K562 (cell line): Measurements from ENCODE around the gene CNOT1. TPM values are rescaled to one million over a fixed set of nuclear protein-coding genes. Genes with fewer than 3 reads are reported as not detected.
A peak's percentile ranks its signal among the peaks of the same experiment; 100 is the strongest.

ENCODE experiments used
- MAZ ChIP-seq, 2 experiments: fragments of 450-650 bp in 1 of 2; sonication (generic) in 1 of 2; formaldehyde crosslinking; IDR thresholded peaks in 1 of 2; conservative IDR thresholded peaks in 1 of 2; 2 replicates each; pipeline versions ENCODE4 v1.4.0 to v1.5.0; 2020; ENCODE audit warnings: mild to moderate bottlenecking in 1 of 2, missing genetic modification reagents in 1 of 2
- SAFB2 ChIP-seq: fragments of 200-400 bp; formaldehyde crosslinking; IDR thresholded peaks from 2 replicates; pipeline ENCODE4 v1.6.1; 2018; ENCODE audit warnings: borderline replicate concordance, low read length, low read depth, moderate library complexity; ENCODE audit not compliant: severe bottlenecking
- SREBF1 ChIP-seq: fragments of 150-350 bp; IDR thresholded peaks from 2 replicates; pipeline ENCODE4 v1.6.1; 2014; ENCODE audit warnings: antibody characterized with exemption, low read depth, low read length, borderline replicate concordance
- TCFL5 ChIP-seq: fragments of 250-450 bp; sonication (Bioruptor Pico); conservative IDR thresholded peaks from 2 replicates; pipeline ENCODE4 v1.6.1; 2021; ENCODE audit warnings: mild to moderate bottlenecking, moderate library complexity, matching md5 sums
- ZBTB1 ChIP-seq: sonication (generic); formaldehyde crosslinking; IDR thresholded peaks from 2 replicates; pipeline ENCODE4 v1.8.1; 2023; ENCODE audit warnings: missing genetic modification reagents, low read depth, mild to moderate bottlenecking, borderline replicate concordance
- ZNF76 ChIP-seq: fragments of 250-450 bp; sonication (Bioruptor Pico); IDR thresholded peaks from 2 replicates; pipeline ENCODE4 v1.4.0; 2020; ENCODE audit warnings: mild to moderate bottlenecking, moderate library complexity, borderline replicate concordance
- polyA plus RNA-seq, 8 experiments: library from polyadenylated mRNA; depleted of rRNA in 4 of 8; stranded (reverse) in 5 of 8; unstranded in 3 of 8; fragments of >200 nt; fragmentation: Nextera tagmentation in 2 of 8; fragmentation: Illumina TruSeq in 1 of 8; extraction: Ambion mirVana in 2 of 8; extraction: Trizol in 1 of 8; gene quantifications; 2 replicates each; pipeline versions ENCODE4 v1.2.1 to v1.2.3, GENCODE V29; 2011 to 2014; ENCODE audit warnings: inconsistent platforms in 1 of 8, missing spikeins in 1 of 8
- total RNA-seq, 7 experiments: library from RNA; depleted of rRNA in 6 of 7; stranded (reverse); fragments of >200 nt in 6 of 7; fragmentation: Illumina TruSeq in 2 of 7; extraction: Trizol in 2 of 7; gene quantifications; 2 replicates each; pipeline versions ENCODE4 v1.2.1 to v1.2.3, GENCODE V29; 2011 to 2021; ENCODE audit warnings: low replicate concordance in 1 of 7
- TF ChIP-seq, protein P1 (sequence below): fragments of 200-800 bp; sonication (Bioruptor generic); IDR thresholded peaks from 2 replicates; pipeline ENCODE4 v1.6.1; 2016; ENCODE audit warnings: missing genetic modification characterization, missing compliant biosample characterization
- TF ChIP-seq, protein P2 (sequence below): conservative IDR thresholded peaks from 2 replicates; pipeline ENCODE4 v1.6.1; 2011; ENCODE audit warnings: low read depth, mild to moderate bottlenecking, low read length; ENCODE audit not compliant: control insufficient read depth
- TF ChIP-seq, protein P3 (sequence below), 2 experiments: fragments of 200-800 bp in 1 of 2; sonication (Bioruptor generic) in 1 of 2; sonication (generic) in 1 of 2; formaldehyde crosslinking in 1 of 2; IDR thresholded peaks in 1 of 2; conservative IDR thresholded peaks in 1 of 2; 2 replicates each; pipeline versions ENCODE4 v1.5.0 to v1.6.1; 2016 to 2020; ENCODE audit warnings: missing compliant biosample characterization in 1 of 2, missing genetic modification characterization in 1 of 2, missing genetic modification reagents in 1 of 2
- TF ChIP-seq, protein P4 (sequence below): fragments of 450-650 bp; IDR thresholded peaks from 2 replicates; pipeline ENCODE4 v1.6.1; 2017; ENCODE audit warnings: antibody characterized with exemption, mild to moderate bottlenecking

Gene CNOT1
- total and polyA plus RNA-seq, 9 of the 15 experiments (the other 6 are each of a cell fraction or from before 2014, with no cell fraction given): 110 to 270 (median 220) TPM

DNA sequence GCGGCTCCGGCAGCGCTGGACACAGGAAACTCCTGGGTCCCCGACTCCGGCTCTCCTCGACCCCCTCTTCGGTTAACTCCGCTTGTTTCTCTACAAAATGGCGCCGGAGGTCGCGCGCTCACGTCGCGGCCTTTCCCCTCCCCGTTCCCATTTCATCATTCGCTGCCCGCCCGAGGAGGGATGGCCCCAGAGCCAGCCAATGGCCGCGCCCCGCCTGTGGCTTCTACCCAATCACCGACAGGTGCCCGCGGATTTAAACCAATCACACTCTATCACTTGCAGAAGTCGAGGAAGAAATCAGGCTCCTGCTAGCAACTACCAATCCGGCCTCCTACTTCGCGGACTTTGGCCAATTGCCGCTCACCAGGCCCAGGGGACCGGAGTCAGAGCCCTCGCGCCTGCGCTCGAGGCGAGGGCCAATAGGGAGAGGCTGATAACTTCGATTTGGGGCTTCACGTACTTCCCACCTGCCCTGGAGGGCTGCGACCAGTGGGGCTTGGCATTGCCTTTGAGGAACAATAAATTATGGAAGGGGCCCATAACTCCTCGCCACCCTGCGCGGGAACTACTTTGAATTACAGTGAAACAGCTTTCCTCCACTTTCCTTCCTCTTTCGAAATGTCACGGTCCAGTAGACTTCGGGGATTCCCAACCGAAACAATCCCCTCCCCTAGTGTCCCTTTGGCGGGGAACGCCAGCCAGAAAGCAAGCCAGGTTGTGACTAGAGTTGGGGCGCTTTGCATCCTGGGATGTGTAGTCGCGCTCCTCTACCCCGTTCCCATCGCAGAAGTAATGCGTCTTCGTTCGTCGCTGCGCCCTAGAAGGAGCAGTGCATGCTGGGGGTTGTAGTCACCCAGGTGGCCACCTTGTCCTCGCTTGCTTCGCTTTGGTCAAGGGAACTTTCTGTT lies at the start of gene CNOT1 (continued):
- TF ChIP-seq, protein P1, sequence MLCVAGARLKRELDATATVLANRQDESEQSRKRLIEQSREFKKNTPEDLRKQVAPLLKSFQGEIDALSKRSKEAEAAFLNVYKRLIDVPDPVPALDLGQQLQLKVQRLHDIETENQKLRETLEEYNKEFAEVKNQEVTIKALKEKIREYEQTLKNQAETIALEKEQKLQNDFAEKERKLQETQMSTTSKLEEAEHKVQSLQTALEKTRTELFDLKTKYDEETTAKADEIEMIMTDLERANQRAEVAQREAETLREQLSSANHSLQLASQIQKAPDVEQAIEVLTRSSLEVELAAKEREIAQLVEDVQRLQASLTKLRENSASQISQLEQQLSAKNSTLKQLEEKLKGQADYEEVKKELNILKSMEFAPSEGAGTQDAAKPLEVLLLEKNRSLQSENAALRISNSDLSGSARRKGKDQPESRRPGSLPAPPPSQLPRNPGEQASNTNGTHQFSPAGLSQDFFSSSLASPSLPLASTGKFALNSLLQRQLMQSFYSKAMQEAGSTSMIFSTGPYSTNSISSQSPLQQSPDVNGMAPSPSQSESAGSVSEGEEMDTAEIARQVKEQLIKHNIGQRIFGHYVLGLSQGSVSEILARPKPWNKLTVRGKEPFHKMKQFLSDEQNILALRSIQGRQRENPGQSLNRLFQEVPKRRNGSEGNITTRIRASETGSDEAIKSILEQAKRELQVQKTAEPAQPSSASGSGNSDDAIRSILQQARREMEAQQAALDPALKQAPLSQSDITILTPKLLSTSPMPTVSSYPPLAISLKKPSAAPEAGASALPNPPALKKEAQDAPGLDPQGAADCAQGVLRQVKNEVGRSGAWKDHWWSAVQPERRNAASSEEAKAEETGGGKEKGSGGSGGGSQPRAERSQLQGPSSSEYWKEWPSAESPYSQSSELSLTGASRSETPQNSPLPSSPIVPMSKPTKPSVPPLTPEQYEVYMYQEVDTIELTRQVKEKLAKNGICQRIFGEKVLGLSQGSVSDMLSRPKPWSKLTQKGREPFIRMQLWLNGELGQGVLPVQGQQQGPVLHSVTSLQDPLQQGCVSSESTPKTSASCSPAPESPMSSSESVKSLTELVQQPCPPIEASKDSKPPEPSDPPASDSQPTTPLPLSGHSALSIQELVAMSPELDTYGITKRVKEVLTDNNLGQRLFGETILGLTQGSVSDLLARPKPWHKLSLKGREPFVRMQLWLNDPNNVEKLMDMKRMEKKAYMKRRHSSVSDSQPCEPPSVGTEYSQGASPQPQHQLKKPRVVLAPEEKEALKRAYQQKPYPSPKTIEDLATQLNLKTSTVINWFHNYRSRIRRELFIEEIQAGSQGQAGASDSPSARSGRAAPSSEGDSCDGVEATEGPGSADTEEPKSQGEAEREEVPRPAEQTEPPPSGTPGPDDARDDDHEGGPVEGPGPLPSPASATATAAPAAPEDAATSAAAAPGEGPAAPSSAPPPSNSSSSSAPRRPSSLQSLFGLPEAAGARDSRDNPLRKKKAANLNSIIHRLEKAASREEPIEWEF: peak; percentile 99
- no peak for TF ChIP-seq ZBTB1 (CRISPR knock-in tag)
- TF ChIP-seq, protein P2, sequence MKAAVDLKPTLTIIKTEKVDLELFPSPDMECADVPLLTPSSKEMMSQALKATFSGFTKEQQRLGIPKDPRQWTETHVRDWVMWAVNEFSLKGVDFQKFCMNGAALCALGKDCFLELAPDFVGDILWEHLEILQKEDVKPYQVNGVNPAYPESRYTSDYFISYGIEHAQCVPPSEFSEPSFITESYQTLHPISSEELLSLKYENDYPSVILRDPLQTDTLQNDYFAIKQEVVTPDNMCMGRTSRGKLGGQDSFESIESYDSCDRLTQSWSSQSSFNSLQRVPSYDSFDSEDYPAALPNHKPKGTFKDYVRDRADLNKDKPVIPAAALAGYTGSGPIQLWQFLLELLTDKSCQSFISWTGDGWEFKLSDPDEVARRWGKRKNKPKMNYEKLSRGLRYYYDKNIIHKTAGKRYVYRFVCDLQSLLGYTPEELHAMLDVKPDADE: peak; percentile 99
- no peak for TF ChIP-seq SAFB2
- TF ChIP-seq, protein P3, sequence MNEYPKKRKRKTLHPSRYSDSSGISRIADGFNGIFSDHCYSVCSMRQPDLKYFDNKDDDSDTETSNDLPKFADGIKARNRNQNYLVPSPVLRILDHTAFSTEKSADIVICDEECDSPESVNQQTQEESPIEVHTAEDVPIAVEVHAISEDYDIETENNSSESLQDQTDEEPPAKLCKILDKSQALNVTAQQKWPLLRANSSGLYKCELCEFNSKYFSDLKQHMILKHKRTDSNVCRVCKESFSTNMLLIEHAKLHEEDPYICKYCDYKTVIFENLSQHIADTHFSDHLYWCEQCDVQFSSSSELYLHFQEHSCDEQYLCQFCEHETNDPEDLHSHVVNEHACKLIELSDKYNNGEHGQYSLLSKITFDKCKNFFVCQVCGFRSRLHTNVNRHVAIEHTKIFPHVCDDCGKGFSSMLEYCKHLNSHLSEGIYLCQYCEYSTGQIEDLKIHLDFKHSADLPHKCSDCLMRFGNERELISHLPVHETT (CRISPR knock-in tag; conservative IDR thresholded peaks at IDR 0.05 in 1 of 2, IDR thresholded peaks at IDR 0.05 in 1 of 2): peak in 1 of 2 experiments; percentile 97; a peak in 2 of 4 replicates
- no peak; a peak in 2 of 4 replicates for TF ChIP-seq MAZ (CRISPR knock-in tag; conservative IDR thresholded peaks at IDR 0.05 in 1 of 2, IDR thresholded peaks at IDR 0.05 in 1 of 2)
- peak; percentile 73; the same call in 1 of the 2 replicates for TF ChIP-seq SREBF1
- TF ChIP-seq, protein P4, sequence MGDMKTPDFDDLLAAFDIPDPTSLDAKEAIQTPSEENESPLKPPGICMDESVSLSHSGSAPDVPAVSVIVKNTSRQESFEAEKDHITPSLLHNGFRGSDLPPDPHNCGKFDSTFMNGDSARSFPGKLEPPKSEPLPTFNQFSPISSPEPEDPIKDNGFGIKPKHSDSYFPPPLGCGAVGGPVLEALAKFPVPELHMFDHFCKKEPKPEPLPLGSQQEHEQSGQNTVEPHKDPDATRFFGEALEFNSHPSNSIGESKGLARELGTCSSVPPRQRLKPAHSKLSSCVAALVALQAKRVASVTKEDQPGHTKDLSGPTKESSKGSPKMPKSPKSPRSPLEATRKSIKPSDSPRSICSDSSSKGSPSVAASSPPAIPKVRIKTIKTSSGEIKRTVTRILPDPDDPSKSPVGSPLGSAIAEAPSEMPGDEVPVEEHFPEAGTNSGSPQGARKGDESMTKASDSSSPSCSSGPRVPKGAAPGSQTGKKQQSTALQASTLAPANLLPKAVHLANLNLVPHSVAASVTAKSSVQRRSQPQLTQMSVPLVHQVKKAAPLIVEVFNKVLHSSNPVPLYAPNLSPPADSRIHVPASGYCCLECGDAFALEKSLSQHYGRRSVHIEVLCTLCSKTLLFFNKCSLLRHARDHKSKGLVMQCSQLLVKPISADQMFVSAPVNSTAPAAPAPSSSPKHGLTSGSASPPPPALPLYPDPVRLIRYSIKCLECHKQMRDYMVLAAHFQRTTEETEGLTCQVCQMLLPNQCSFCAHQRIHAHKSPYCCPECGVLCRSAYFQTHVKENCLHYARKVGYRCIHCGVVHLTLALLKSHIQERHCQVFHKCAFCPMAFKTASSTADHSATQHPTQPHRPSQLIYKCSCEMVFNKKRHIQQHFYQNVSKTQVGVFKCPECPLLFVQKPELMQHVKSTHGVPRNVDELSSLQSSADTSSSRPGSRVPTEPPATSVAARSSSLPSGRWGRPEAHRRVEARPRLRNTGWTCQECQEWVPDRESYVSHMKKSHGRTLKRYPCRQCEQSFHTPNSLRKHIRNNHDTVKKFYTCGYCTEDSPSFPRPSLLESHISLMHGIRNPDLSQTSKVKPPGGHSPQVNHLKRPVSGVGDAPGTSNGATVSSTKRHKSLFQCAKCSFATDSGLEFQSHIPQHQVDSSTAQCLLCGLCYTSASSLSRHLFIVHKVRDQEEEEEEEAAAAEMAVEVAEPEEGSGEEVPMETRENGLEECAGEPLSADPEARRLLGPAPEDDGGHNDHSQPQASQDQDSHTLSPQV: 0 out of 2 replicates have a peak, but pooled peaks have one; percentile 56
- no peak for TF ChIP-seq TCFL5 (CRISPR knock-in tag)
- TF ChIP-seq ZNF76 (CRISPR knock-in tag): 0 out of 2 replicates have a peak, but pooled peaks have one; percentile 29
